SK-N-MC (cell line): ENCODE measurements around the gene ATP6V0C.

ENCODE experiments used
- DNase-seq: peaks from one replicate; pipeline ENCODE4 v3.0.0-alpha.2; 2011; ENCODE audit warnings: low read depth, low spot score
- H3K27ac ChIP-seq: fragments of 200-600 bp; sonication (generic); 2 replicates; pipeline ENCODE4 v1.5.1; 2016; ENCODE audit warnings: mixed run types
- H3K36me3 ChIP-seq: fragments of 200-600 bp; sonication (generic); 2 replicates; pipeline ENCODE4 v1.6.1; 2017; ENCODE audit warnings: antibody characterized with exemption, low read length, mixed read lengths; ENCODE audit not compliant: insufficient read depth
- H3K4me3 ChIP-seq: fragments of 200-600 bp; sonication (generic); 2 replicates; pipeline ENCODE4 v1.5.1; 2016
- H3K9ac ChIP-seq: fragments of 200-600 bp; sonication (generic); 2 replicates; pipeline ENCODE4 v1.8.0; 2017; ENCODE audit warnings: mixed run types, mixed read lengths; ENCODE audit not compliant: insufficient read length
- H3K9me3 ChIP-seq: fragments of 200-600 bp; sonication (generic); 2 replicates; pipeline ENCODE4 v1.6.1; 2017; ENCODE audit warnings: low read depth, mild to moderate bottlenecking, antibody characterized with exemption, low read length, moderate library complexity, mixed read lengths
- EZH2 ChIP-seq: fragments of 200-600 bp; sonication (generic); IDR thresholded peaks from one replicate; pipeline ENCODE4 v1.6.1; 2017; ENCODE audit warnings: antibody characterized with exemption
- FOXP2 ChIP-seq: optimal IDR thresholded peaks from 2 replicates; pipeline ENCODE3; 2011; ENCODE audit warnings: mild to moderate bottlenecking, moderate library complexity; ENCODE audit not compliant: insufficient read depth; ENCODE audit errors: extremely low read length, control extremely low read depth
- POLR2AphosphoS5 ChIP-seq: IDR thresholded peaks from 2 replicates; pipeline ENCODE4 v1.6.1; 2012; ENCODE audit warnings: mild to moderate bottlenecking, low read depth, low read length, borderline replicate concordance

Gene ATP6V0C

DNA sequence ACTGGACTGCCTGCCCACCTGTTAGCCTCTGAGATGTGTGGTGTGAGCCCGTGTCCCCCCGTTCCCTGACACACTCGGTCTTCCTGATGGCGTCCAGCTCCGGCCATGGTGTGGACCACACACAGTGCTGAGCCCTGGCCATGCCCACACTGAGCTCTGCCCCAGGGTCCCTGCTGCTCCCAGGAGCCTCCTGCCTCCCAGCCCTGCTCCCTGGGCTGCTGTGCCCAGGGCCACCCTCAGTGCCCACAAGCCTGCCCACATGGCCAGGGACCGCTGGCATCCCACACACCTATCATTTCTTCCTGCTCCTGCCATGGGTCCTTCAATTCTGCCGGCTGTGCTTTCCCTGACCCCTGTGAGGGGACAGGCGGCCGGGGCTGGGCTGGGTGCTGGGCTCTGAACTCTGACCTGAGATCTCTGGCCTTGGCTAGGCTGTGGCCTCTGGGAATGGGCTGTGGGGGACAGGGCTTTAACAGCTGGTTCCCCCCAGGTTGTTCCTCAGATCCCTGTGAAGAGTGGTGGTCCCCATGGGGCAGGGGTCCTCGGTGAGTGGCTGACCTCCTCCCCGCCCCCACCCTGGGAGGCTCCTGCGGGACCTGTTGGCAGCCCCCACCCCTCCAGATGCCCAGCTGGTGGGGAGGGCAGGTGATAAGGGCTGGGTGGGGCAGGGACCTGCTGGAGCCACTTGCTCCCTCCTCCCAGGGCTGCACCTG is 13.5 kb downstream of the ATP6V0C start:
- H3K27ac ChIP-seq = no peak overlapping the region
- H3K4me3 ChIP-seq = no peak overlapping the region
- TF ChIP-seq FOXP2 = no peak
- no peak for TF ChIP-seq POLR2AphosphoS5
- TF ChIP-seq EZH2 = no peak
- DNase-seq = no peak
- no peaks in the 10 kb centered on the region for H3K9me3 ChIP-seq
- H3K9ac ChIP-seq = no peak overlapping the region
- peaks cover 4% of the 10 kb centered on the region; the same call in 1 of the 2 replicates for H3K36me3 ChIP-seq

- Histone ChIP-seq H3K9me3 (no peaks in the 10 kb centered on the region), H3K36me3 (peaks cover 4% of the 10 kb centered on the region; the same call in 1 of the 2 replicates), H3K9ac (no peak overlapping the region), H3K4me3 (no peak overlapping the region), H3K27ac (no peak overlapping the region)
- DNase-seq = no peak
- no peak for TF ChIP-seq POLR2AphosphoS5
- no peak for TF ChIP-seq EZH2
- no peak for TF ChIP-seq FOXP2
Observed at GRCh38 chr16:2527784-2528100, 14.0 kb downstream of the ATP6V0C start.

- TF ChIP-seq FOXP2 (no peak), POLR2AphosphoS5 (no peak), EZH2 (no peak)
- peaks cover 4% of the 10 kb centered on the region; the same call in 1 of the 2 replicates for H3K36me3 ChIP-seq
Observed at GRCh38 chr16:2528161-2529060, 14.7 kb downstream of the ATP6V0C start.

DNA sequence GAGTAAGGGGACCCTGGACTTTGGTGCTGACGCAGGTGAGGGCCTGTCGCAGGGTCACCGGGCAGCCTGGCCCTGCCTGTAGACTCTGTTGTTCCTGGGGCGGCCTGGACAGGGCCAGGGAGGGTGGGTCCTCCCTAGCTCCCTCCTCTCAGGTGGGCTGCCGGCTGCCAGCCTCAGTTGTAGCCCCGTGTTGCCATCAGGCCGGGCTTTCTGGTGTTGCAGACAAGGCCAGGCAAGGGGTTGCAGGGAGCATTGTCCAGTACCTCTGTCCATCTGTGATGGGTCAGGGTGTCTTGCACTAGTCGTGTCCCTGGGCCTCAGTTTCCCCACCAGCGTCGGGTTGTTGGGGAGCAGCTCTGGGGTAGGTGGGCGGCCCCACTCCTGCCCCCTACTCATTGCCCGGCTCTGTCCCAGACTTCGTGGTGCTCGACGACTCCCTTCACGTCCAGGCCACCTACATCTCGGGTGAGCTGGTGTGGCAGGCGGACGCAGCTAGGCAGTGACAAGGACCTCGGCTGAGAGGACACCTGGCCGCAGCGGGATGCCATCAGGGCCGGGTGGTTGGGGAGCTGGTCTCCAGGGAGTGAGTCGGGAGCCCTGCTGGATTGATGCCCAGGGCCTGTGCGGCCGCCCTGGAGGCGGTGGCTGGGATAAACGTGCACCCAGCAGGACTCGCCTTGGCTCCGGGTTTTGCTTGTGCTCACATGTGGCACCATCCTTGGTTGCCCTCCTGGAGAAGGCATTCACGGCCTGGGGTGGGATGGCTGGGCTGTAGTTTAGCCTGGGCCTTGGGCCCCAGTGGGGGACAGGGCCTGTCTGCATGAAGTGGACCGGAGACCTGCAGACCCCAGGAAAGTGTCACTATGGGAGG is 15.5 kb downstream of the ATP6V0C start:
- H3K9me3 ChIP-seq = no peaks in the 10 kb centered on the region
- TF ChIP-seq FOXP2 (no peak), EZH2 (no peak), POLR2AphosphoS5 (no peak)
- H3K27ac ChIP-seq = no peak overlapping the region
- no peak for DNase-seq
- H3K36me3 ChIP-seq = peaks cover 4% of the 10 kb centered on the region; the same call in 1 of the 2 replicates
- H3K4me3 ChIP-seq = no peak overlapping the region
- H3K9ac ChIP-seq = no peak overlapping the region

More at GRCh38 chr16:2528161-2529060, 14.7 kb downstream of the ATP6V0C start:
- no peak for DNase-seq
- Histone ChIP-seq H3K9ac (no peak overlapping the region), H3K27ac (no peak overlapping the region), H3K4me3 (no peak overlapping the region), H3K9me3 (no peaks in the 10 kb centered on the region)

- no peak overlapping the region for H3K9ac ChIP-seq
- H3K4me3 ChIP-seq = no peak overlapping the region
- no peaks in the 10 kb centered on the region for H3K9me3 ChIP-seq
- TF ChIP-seq POLR2AphosphoS5 = no peak
- TF ChIP-seq FOXP2 = no peak
- no peak for TF ChIP-seq EZH2
- no peaks in the 10 kb centered on the region; the same call in 1 of the 2 replicates for H3K36me3 ChIP-seq
- DNase-seq = no peak
- no peak overlapping the region for H3K27ac ChIP-seq
Observed at GRCh38 chr16:2529961-2530628, 16.3 kb downstream of the ATP6V0C start.

- H3K36me3 ChIP-seq = no peaks in the 10 kb centered on the region; the same call in 1 of the 2 replicates
- no peaks in the 10 kb centered on the region for H3K9me3 ChIP-seq
- H3K27ac ChIP-seq = no peak overlapping the region
- TF ChIP-seq EZH2 = no peak
- TF ChIP-seq POLR2AphosphoS5 = no peak
- no peak for TF ChIP-seq FOXP2
- no peak overlapping the region; the same call in 1 of the 2 replicates for H3K4me3 ChIP-seq
- no peak for DNase-seq
- no peak overlapping the region for H3K9ac ChIP-seq
Observed at GRCh38 chr16:2530629-2531318, 17.0 kb downstream of the ATP6V0C start.

GRCh38 chr16:2531371-2531695 is 17.6 kb downstream of the ATP6V0C start, which contains the start of gene CEMP1:
Gene CEMP1 (minus strand): TSS chr16:2531408. CDS start chr16:2531073, 335 bp downstream.
- Histone ChIP-seq H3K4me3 (peak within 1 kb of the TSS; percentile 81), H3K36me3 (no peaks in the 10 kb centered on the region; the same call in 1 of the 2 replicates), H3K9me3 (no peaks in the 10 kb centered on the region), H3K27ac (no peak within 1 kb of the TSS), H3K9ac (peak within 1 kb of the TSS; percentile 75)
- DNase-seq = no peak
- no peak for TF ChIP-seq POLR2AphosphoS5
- no peak for TF ChIP-seq FOXP2
- no peak for TF ChIP-seq EZH2
